Measurements from ENCODE around the gene C6orf120.

The C6orf120 gene

GRCh38 chr6:169725125-169726048 lies 23.5 kb downstream of the C6orf120 start:
- DNase-seq (peak; percentile 43), ATAC-seq (peak; percentile 15)
- H3K36me3 Mint-ChIP-seq (ENCODE audit: low read depth), result peaks cover 14% of the 10 kb centered on the region
- no peaks in the 10 kb centered on the region for H3K27me3 Mint-ChIP-seq
- H3K27ac Mint-ChIP-seq, result peak overlapping the region; percentile 91
- no peaks in the 10 kb centered on the region for H3K9me3 Mint-ChIP-seq
- H3K4me3 Mint-ChIP-seq, result peak overlapping the region; percentile 83
- H3K4me1 Mint-ChIP-seq, result peaks cover 37% of the 10 kb centered on the region

- Mint-ChIP-seq H3K4me1 (peaks cover 32% of the 10 kb centered on the region), H3K27ac (peak overlapping the region; percentile 91), H3K9me3 (no peaks in the 10 kb centered on the region), H3K4me3 (peak overlapping the region; percentile 83), H3K27me3 (no peaks in the 10 kb centered on the region), H3K36me3 (ENCODE audit: low read depth) (peaks cover 13% of the 10 kb centered on the region)
- DNase-seq (no peak), ATAC-seq (no peak)
Measured at GRCh38 chr6:169726049-169726400, 24.1 kb downstream of the C6orf120 start.

GRCh38 chr6:169726963-169727362 lies 25.0 kb downstream of the C6orf120 start:
- H3K27ac Mint-ChIP-seq, result no peak overlapping the region
- H3K27me3 Mint-ChIP-seq, result no peaks in the 10 kb centered on the region
- H3K9me3 Mint-ChIP-seq, result no peaks in the 10 kb centered on the region
- no peak for ATAC-seq
- DNase-seq, result no peak
- H3K4me3 Mint-ChIP-seq, result no peak overlapping the region
- peaks cover 10% of the 10 kb centered on the region for H3K36me3 Mint-ChIP-seq (ENCODE audit: low read depth)
- peaks cover 24% of the 10 kb centered on the region for H3K4me1 Mint-ChIP-seq

- H3K9me3 Mint-ChIP-seq, result peaks cover 7% of the 10 kb centered on the region
- H3K36me3 Mint-ChIP-seq (ENCODE audit: low read depth), result peaks cover 8% of the 10 kb centered on the region
- H3K27ac Mint-ChIP-seq, result no peak overlapping the region
- peaks cover 6% of the 10 kb centered on the region for H3K27me3 Mint-ChIP-seq
- H3K4me1 Mint-ChIP-seq, result peaks cover 16% of the 10 kb centered on the region
- H3K4me3 Mint-ChIP-seq, result no peak overlapping the region
- ATAC-seq, result no peak
- no peak for DNase-seq
Measured at GRCh38 chr6:169729961-169730360, 28.0 kb downstream of the C6orf120 start.

DNA sequence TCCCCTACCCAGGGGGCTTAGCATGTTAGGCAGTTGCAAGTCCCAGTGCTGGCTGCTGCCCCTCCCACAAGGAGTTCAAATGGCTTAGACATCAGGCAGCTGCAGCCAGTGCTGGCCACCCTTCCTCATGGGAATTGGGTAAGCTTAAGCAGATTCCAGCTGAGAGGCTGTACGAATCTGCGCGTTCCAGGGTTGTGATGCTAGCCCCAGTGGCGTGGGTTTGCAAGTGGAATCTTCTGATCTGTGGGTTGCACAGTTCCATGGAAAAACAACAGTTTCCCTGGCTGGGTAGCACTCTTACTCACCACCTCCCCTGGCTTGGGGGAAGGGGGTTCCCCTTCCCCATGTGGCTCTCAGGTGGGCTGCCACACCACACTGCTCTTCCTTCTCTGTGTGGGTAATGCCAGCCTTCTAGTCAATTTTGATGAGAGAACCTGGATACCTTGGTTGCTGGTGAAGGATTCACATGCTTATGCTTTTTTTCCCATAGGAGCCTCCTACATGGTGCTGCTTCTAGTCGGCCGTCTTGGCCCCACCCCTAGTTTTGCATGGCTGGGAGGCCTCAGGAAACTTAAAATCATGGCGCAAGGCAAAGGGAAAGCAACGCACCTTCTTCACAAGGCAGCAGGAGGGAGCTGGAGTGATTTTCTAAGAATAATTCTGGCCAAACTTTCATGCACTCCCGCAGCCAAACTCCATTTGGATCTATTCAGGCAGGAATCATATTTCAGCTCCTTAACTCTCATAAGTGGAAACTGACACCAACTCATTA lies 36.5 kb downstream of the C6orf120 start:
- H3K27ac Mint-ChIP-seq, result no peak overlapping the region
- H3K9me3 Mint-ChIP-seq, result peaks cover 7% of the 10 kb centered on the region
- ATAC-seq (peak; percentile 77), DNase-seq (peak; percentile 26)
- peaks cover 13% of the 10 kb centered on the region for H3K4me1 Mint-ChIP-seq
- no peaks in the 10 kb centered on the region for H3K36me3 Mint-ChIP-seq (ENCODE audit: low read depth)
- peaks cover 18% of the 10 kb centered on the region for H3K27me3 Mint-ChIP-seq
- H3K4me3 Mint-ChIP-seq, result no peak overlapping the region

GRCh38 chr6:169738976-169739529 lies 37.1 kb downstream of the C6orf120 start:
- no peak overlapping the region for H3K27ac Mint-ChIP-seq
- H3K9me3 Mint-ChIP-seq, result peaks cover 4% of the 10 kb centered on the region
- no peak overlapping the region for H3K4me3 Mint-ChIP-seq
- peaks cover 13% of the 10 kb centered on the region for H3K4me1 Mint-ChIP-seq
- DNase-seq, result no peak
- H3K36me3 Mint-ChIP-seq (ENCODE audit: low read depth), result no peaks in the 10 kb centered on the region
- H3K27me3 Mint-ChIP-seq, result peaks cover 18% of the 10 kb centered on the region
- no peak for ATAC-seq

GRCh38 chr6:169741344-169741743 lies 39.4 kb downstream of the C6orf120 start:
- H3K4me1 Mint-ChIP-seq, result peaks cover 13% of the 10 kb centered on the region
- H3K36me3 Mint-ChIP-seq (ENCODE audit: low read depth), result no peaks in the 10 kb centered on the region
- H3K9me3 Mint-ChIP-seq, result peaks cover 7% of the 10 kb centered on the region
- peaks cover 5% of the 10 kb centered on the region for H3K27me3 Mint-ChIP-seq
- DNase-seq (no peak), ATAC-seq (no peak)
- no peak overlapping the region for H3K4me3 Mint-ChIP-seq
- H3K27ac Mint-ChIP-seq, result no peak overlapping the region

- H3K9me3 Mint-ChIP-seq, result peaks cover 10% of the 10 kb centered on the region
Measured at GRCh38 chr6:169745405-169745804, 43.5 kb downstream of the C6orf120 start.

DNA sequence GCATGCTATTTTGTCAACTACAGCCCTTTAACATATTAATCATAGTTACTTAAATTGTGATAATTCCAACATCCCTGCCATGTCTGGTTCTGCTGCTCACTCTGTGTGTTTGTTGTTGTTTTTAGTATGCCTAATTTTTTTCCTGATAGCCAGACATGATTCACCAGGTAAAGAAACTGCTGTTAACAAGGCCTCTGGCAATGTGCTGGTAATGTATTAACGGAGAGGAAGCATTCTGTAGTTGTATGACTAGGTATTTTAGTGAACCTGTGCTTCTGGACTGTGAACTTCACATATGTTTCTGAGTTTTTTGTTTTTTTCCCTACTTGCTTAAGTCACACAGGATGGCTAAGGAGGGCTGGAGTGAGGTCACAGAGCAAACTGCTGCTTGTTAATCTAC lies 44.6 kb downstream of the C6orf120 start:
- Mint-ChIP-seq H3K9me3 (peaks cover 10% of the 10 kb centered on the region), H3K4me3 (no peak overlapping the region), H3K4me1 (peaks cover 12% of the 10 kb centered on the region), H3K36me3 (ENCODE audit: low read depth) (peaks cover 19% of the 10 kb centered on the region), H3K27ac (no peak overlapping the region), H3K27me3 (no peaks in the 10 kb centered on the region)
- ATAC-seq (no peak), DNase-seq (no peak)

More at GRCh38 chr6:169745405-169745804, 43.5 kb downstream of the C6orf120 start:
- ATAC-seq, result no peak
- H3K36me3 Mint-ChIP-seq (ENCODE audit: low read depth), result peaks cover 19% of the 10 kb centered on the region
- no peak for DNase-seq
- H3K27ac Mint-ChIP-seq, result no peak overlapping the region
- H3K4me3 Mint-ChIP-seq, result no peak overlapping the region
- no peaks in the 10 kb centered on the region for H3K27me3 Mint-ChIP-seq
- H3K4me1 Mint-ChIP-seq, result peaks cover 12% of the 10 kb centered on the region

DNA sequence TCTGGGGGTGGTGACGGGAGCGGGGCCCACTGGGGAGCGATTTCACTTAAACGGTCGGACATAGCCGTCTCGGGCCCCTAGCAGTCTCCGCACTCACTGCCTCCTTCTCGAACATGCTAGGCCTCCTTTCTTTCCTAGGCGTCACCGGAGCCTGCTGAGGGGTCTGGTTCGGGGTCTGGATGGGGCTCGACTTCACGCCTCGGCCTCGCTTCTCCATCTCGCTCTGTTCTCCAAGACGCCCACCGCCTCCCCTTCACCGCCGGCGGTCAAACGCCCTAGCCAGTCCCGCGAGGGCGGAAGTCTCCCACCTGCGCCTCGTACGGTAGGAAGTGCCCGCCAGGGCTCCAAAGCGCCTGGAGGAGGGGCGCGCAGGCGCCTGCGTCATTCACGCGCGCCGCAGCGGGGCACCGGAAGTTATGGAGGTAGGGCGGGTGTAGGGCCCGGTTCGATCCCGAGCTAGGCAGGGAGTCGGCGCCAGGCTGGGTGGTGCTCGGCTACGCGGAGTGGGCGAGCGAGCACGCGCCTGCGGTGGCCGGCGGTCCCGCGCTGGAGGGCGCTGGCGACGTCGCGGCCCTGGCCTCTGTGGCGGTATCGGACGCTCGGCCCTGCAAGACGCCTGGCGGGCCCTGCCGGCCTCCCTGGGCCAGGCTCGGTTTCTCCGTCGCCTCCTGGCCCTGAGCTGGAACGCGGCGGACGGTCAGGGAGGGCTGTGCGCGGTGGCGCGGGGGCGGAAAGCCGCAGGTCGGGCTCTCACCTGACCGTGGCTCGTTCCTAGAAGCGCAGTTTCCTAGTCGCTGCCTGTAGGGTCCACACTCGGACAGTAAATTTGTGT lies 49.5 kb downstream of the C6orf120 start, which contains the start of the genes DYNLT2 and ERMARD:
DYNLT2 (minus strand) TSS at position 331 of the 832 bp plus-strand sequence; CDS start at position 217, 114 bp downstream.
ERMARD (plus strand) TSS at position 381 of the 832 bp plus-strand sequence; CDS start at position 417, 36 bp downstream.
- ATAC-seq, result peak; percentile 98
- H3K4me1 Mint-ChIP-seq, result peaks cover 27% of the 10 kb centered on the region
- peaks cover 4% of the 10 kb centered on the region for H3K9me3 Mint-ChIP-seq
- no peaks in the 10 kb centered on the region for H3K27me3 Mint-ChIP-seq
- H3K27ac Mint-ChIP-seq, result peak within 1 kb of the TSS; percentile 99
- H3K4me3 Mint-ChIP-seq, result peak within 1 kb of the TSS; percentile 98
- H3K36me3 Mint-ChIP-seq (ENCODE audit: low read depth), result peaks cover 22% of the 10 kb centered on the region
- DNase-seq, result peak; percentile 93

GRCh38 chr6:169752074-169752623 lies 50.2 kb downstream of the C6orf120 start:
- Mint-ChIP-seq H3K27me3 (no peaks in the 10 kb centered on the region), H3K4me1 (peaks cover 27% of the 10 kb centered on the region), H3K36me3 (ENCODE audit: low read depth) (peaks cover 23% of the 10 kb centered on the region), H3K9me3 (peaks cover 3% of the 10 kb centered on the region), H3K27ac (peak overlapping the region; percentile 99), H3K4me3 (peak overlapping the region; percentile 98)
- ATAC-seq (no peak), DNase-seq (peak; percentile 14)

Data from activated naive CD8-positive, alpha-beta T cell treated with anti-CD3 and anti-CD28 coated beads, Interleukin-2, amount 50 U/mL, for 24 hours (primary cell).